GM19023 (cell line): ENCODE measurements around the gene LIN7A.
A peak's percentile ranks its signal among the peaks of the same experiment; 100 is the strongest.
"Not testable (repeated sequence)": the region's sequence is repeated elsewhere in the genome, so short reads cannot be mapped to it uniquely, and the experiment has no call there.

Source experiments
- ATAC-seq: cut with Tn5 transposase; IDR thresholded peaks from one replicate; pipeline ENCODE4 v1.9.1; 2021; ENCODE audit warnings: mild to moderate bottlenecking, moderate library complexity; ENCODE audit not compliant: unreplicated experiment

LIN7A gene

GRCh38 chr12:80924437-80924836 lies 13.3 kb downstream of the LIN7A start:
- ATAC-seq, result no peak

- no peak for ATAC-seq
Observed at GRCh38 chr12:80920006-80920405, 17.7 kb downstream of the LIN7A start.

GRCh38 chr12:80917651-80918050 lies 20.1 kb downstream of the LIN7A start:
- no peak for ATAC-seq

- no peak for ATAC-seq
Observed at GRCh38 chr12:80912901-80913770, 24.6 kb downstream of the LIN7A start.

GRCh38 chr12:80909370-80909769 lies 28.4 kb downstream of the LIN7A start:
- ATAC-seq, result no peak

- no peak for ATAC-seq
Observed at GRCh38 chr12:80902711-80903110, 35.0 kb downstream of the LIN7A start.

- no peak for ATAC-seq
Observed at GRCh38 chr12:80901661-80902060, 36.1 kb downstream of the LIN7A start.

- no peak for ATAC-seq
Observed at GRCh38 chr12:80895240-80895639, 42.5 kb downstream of the LIN7A start.

GRCh38 chr12:80894179-80894578 lies 43.6 kb downstream of the LIN7A start:
- no peak for ATAC-seq

- peak; percentile 77 for ATAC-seq
Observed at GRCh38 chr12:80892597-80893445, 44.9 kb downstream of the LIN7A start.

GRCh38 chr12:80884651-80885050 lies 53.1 kb downstream of the LIN7A start:
- ATAC-seq, result no peak

- no peak for ATAC-seq
Observed at GRCh38 chr12:80881106-80881505, 56.6 kb downstream of the LIN7A start.

- not testable (repeated sequence) for ATAC-seq
Observed at GRCh38 chr12:80878452-80878851, 59.3 kb downstream of the LIN7A start.

- no peak for ATAC-seq
Observed at GRCh38 chr12:80877721-80878265, 59.9 kb downstream of the LIN7A start.

GRCh38 chr12:80872053-80872452 lies 65.7 kb downstream of the LIN7A start:
- ATAC-seq, result no peak

- ATAC-seq, result no peak
Observed at GRCh38 chr12:80869264-80869663, 68.5 kb downstream of the LIN7A start.

GRCh38 chr12:80868576-80868975 lies 69.2 kb downstream of the LIN7A start:
- ATAC-seq, result no peak

- ATAC-seq, result no peak
Observed at GRCh38 chr12:80867941-80868340, 69.8 kb downstream of the LIN7A start.

GRCh38 chr12:80864046-80864735 lies 73.5 kb downstream of the LIN7A start:
- ATAC-seq, result no peak

- no peak for ATAC-seq
Observed at GRCh38 chr12:80862531-80862930, 75.2 kb downstream of the LIN7A start.
